ENCODE measurements around the gene WDR74.
"Not testable (repeated sequence)": the region's sequence is repeated elsewhere in the genome, so short reads cannot be mapped to it uniquely, and the experiment has no call there.

GRCh38 chr11:62840721-62841360 is 1.5 kb upstream of the WDR74 start:
- TF ChIP-seq CTCF (conservative IDR thresholded peaks at IDR 0.05); EZH2 (IDR thresholded peaks at IDR 0.05; ENCODE audit: low read depth): not testable (repeated sequence)
